GM23248 (cell line): Measurements from ENCODE around the gene TIRAP.

Experiments
- EZH2 ChIP-seq: fragments of 200-600 bp; sonication (generic); IDR thresholded peaks from 2 replicates; pipeline ENCODE4 v1.6.1; 2018; ENCODE audit warnings: antibody characterized with exemption, mild to moderate bottlenecking; ENCODE audit not compliant: insufficient read depth, poor library complexity, severe bottlenecking
- EZH2phosphoT487 ChIP-seq: fragments of 200-600 bp; sonication (generic); IDR thresholded peaks from 2 replicates; pipeline ENCODE4 v1.6.1; 2018; ENCODE audit warnings: antibody characterized with exemption, moderate library complexity, mild to moderate bottlenecking, low read depth; ENCODE audit not compliant: insufficient read depth

GRCh38 chr11:126333142-126333541 lies 50.2 kb downstream of the TIRAP start:
- TF ChIP-seq EZH2 (no peak), EZH2phosphoT487 (no peak)
